GM19099 (cell line): ENCODE measurements around the gene CORO1A.
"Not testable (repeated sequence)": the region's sequence is repeated elsewhere in the genome, so short reads cannot be mapped to it uniquely, and the experiment has no call there.

Experiments used
- POLR2A ChIP-seq: IDR thresholded peaks from 3 replicates; pipeline ENCODE4 v1.6.1; 2011; ENCODE audit warnings: low read depth; ENCODE audit not compliant: insufficient read length; ENCODE audit errors: extremely low read depth

CORO1A gene

DNA sequence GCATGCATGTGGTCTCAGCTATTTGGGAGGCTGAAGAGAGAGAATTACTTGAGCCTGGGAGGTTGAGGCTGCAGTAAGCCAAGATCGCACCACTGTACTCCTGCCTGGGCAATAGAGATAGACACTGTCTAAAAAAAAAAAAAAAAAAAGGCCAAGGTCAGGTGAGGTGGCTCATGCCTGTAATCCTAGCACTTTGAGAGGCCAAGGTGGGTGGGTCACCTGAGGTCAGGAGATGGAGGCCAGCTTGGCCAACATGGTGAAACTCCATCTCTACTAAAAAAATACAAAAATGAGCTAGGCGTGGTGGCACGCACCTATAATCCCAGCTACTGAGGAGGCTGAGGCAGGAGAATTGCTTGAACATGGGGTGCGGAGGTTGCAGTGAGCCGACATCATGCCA, 28.2 kb upstream of the CORO1A start:
- no peak for TF ChIP-seq POLR2A

- no peak for TF ChIP-seq POLR2A
Observed at GRCh38 chr16:30157214-30157613, 26.2 kb upstream of the CORO1A start.

DNA sequence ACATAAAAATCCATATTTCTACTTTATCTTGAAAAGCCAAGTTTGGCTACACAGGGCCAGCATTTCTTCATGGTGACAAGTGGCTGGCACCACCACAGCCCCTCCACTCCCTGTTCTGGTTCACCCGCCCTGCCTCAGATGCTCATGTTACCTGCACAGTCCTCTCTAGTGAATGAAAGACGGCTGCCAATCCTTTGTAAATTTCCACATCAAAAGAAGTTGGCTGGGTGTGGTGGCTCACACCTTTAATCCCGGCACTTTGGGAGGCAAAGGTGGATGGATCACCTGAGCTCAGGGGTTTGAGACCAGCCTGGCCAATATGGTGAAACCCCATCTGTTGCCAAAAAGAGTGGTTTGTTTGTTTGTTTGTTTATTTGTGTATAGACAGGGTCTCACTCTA, 19.9 kb upstream of the CORO1A start:
- TF ChIP-seq POLR2A = no peak

GRCh38 chr16:30166202-30166902, 17.1 kb upstream of the CORO1A start:
- no peak for TF ChIP-seq POLR2A

DNA sequence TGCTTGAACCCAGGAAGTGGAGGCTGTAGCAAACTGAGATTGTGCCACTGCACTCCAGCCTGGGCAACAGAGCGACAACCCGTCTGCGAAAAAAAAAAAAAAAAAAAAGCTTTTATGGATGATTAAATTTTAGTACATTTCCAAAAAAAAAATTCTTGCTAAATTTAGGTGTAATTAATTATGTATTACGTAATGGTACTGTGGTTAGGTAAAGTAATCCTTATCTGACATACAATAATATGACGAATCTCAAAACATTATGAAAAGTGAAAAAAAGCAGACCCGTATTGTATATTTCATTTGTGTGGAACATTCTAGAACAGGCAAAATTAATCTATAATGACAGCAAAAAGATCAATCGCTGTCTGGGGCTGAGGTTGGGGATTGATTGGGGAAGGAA, 10.3 kb upstream of the CORO1A start:
- TF ChIP-seq POLR2A = no peak

DNA sequence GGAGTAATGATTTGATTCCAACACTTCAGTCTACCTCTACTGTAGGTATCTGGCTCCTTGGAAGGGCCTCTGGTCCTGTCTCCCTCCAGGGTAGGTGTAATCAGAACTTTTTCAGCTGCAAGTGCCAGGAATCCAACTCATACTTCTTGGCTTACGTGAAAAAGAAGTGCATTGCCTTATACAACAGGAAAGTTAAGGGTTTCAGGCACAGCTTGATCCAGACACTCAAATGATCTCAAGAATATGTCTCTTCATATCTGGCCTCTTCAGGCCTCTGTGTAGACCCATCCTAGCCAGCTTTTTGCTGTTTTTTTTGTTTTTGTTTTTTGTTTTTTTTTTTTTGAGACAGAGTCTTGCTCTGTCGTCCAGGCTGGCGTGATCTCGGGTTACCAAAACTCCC, 4.2 kb upstream of the CORO1A start:
- no peak for TF ChIP-seq POLR2A

DNA sequence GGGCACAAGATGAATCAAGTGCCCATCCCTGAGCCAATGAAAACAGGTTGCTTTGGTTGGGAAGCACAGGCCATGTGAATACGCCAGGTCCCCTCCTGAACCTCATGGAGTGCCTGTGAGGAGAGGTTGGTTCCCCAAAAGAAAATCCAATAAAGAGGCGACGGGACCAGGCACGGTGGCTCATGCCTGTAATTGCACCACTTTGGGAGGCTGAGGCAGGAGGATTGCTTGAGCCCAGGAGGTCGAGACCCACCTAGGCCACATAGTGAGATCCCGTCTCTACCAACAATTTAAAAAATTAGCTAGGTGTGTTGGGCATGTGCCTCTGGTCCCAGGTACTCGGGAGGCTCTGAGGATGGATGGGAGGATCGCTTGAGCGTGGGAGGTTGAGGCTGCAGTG, 3.5 kb upstream of the CORO1A start:
- TF ChIP-seq POLR2A = no peak

DNA sequence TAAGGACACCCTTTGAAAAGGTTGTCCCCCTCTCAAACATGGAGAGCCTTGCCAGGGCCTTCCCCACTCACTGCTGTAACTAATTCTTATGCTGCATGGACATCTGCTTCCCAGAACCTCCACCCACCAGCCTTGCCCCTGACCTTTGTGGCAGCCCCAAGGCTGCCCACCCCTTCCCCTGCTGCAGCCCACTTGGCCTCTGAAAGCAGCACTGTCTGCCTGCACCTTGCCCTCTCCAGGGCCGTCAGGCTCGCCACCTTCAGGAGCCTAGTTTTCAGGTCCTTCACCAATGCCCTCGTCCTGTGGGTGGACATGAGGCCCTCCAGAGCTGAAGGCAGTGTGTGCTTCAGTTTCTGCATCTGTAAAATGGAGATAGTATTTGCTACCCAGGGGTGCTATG, 2.7 kb upstream of the CORO1A start:
- TF ChIP-seq POLR2A = no peak

DNA sequence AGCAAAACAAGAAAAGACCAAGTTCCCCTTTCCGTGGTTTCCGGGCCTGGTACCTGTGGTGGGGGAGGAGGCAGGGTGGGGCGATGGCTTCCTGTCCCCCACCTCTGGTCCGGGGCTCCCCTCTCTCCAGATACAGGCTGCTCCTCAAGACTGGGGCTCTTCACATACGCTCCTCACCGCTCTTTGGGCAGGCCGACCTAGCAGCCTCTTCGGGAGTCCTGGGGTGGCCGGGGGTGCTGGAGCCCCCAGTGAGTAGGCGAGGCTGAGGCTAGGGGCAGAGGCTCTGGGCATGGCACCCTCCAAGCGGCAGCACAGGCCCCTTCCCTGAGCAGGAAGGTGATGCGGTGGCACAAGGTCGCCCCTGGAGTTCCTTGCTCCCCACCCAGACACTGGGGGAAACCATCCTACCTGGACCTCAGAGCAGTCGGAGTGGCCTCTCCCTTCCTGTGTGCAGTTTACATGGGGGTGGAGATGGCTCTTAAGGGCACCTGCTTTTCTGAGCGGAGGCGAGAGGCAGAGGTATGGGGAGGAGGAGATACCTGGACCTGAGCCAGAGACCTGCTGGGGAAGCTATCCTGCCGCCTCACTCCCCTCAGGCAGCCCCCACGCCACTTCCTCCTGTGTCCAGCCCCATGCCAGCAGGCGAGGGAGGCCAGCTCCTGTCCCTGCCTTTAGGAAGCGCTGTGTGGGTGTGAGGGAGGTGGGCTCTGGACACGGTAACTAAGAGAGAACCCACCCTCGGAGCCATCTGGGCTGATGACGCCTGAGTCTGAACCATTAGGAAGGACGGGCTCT, 891 bp downstream of the CORO1A start:
- TF ChIP-seq POLR2A = peak; percentile 83

GRCh38 chr16:30184891-30185682, 1.7 kb downstream of the CORO1A start:
- TF ChIP-seq POLR2A = peak; percentile 46

GRCh38 chr16:30185683-30186421, 2.5 kb downstream of the CORO1A start:
- TF ChIP-seq POLR2A = peak; percentile 70

DNA sequence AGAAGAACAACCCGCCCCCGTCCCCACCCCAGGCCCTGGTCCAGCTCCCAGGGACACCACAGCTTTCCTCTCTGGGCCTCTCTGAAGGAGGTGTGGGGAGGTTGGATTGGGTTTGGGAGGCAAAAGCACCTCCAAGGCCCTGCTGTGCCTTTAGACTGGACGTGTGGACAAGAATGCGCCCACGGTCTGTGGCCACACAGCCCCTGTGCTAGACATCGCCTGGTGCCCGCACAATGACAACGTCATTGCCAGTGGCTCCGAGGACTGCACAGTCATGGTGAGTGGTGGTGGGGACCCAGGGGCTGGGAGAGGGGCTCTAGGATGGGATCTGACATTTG, 3.0 kb downstream of the CORO1A start:
- TF ChIP-seq POLR2A = peak; percentile 33

DNA sequence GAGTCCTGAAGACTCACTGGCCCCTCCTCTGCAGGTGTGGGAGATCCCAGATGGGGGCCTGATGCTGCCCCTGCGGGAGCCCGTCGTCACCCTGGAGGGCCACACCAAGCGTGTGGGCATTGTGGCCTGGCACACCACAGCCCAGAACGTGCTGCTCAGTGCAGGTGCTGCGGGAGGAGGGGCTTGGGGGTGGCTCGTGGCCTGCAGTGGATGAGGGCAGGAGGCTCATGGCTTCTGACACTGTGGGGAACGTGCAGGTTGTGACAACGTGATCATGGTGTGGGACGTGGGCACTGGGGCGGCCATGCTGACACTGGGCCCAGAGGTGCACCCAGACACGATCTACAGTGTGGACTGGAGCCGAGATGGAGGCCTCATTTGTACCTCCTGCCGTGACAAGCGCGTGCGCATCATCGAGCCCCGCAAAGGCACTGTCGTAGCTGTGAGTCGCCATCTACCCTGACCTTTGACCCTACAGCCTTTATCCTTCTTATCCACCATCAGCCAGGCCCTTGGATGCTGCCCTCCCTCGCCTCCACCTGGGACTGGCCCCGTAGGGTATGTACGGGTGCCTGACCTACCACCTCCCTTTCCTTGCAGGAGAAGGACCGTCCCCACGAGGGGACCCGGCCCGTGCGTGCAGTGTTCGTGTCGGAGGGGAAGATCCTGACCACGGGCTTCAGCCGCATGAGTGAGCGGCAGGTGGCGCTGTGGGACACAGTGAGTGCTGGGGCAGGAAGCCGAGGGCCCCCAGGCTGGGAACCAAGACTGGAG, 3.6 kb downstream of the CORO1A start:
- TF ChIP-seq POLR2A = peak; percentile 1

GRCh38 chr16:30187556-30187865, 4.1 kb downstream of the CORO1A start:
- no peak for TF ChIP-seq POLR2A

DNA sequence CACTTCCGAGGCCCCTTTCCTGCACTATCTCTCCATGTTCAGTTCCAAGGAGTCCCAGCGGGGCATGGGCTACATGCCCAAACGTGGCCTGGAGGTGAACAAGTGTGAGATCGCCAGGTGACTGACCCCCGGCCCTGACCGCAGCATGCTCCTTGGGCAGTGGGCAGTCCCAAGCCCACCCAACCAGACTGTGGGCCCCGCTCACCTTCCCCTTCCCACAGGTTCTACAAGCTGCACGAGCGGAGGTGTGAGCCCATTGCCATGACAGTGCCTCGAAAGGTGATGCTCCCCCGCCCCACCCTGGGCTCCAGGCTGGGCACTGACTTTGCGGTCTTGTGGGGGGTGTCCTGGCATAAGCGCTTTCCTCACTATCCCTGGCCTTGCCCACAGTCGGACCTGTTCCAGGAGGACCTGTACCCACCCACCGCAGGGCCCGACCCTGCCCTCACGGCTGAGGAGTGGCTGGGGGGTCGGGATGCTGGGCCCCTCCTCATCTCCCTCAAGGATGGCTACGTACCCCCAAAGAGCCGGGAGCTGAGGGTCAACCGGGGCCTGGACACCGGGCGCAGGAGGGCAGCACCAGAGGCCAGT, 4.7 kb downstream of the CORO1A start:
- no peak for TF ChIP-seq POLR2A

GRCh38 chr16:30193615-30194014, 10.2 kb downstream of the CORO1A start, which contains the start of the genes BOLA2B and SLX1A:
BOLA2B (minus strand) TSS chr16:30193666; CDS start chr16:30193595, 71 bp downstream.
SLX1A (plus strand) TSS chr16:30193875; CDS start chr16:30194085, 210 bp downstream.
- not testable (repeated sequence) for TF ChIP-seq POLR2A
